ENCODE measurements around the gene CARS2.

CARS2 gene

GRCh38 chr13:110714797-110715394 is 9.0 kb upstream of the CARS2 start (continued):
- TF ChIP-seq PRDM10 (tag by site-specific recombination; IDR thresholded peaks at IDR 0.05) = 0 out of 2 replicates have a peak, but pooled peaks have one; percentile 34
- peak; percentile 66; the same call in 1 of the 2 replicates for TF ChIP-seq ZSCAN23 (tag by site-specific recombination; IDR thresholded peaks at IDR 0.05)
- TF ChIP-seq ZNF280C (tag by site-specific recombination; IDR thresholded peaks at IDR 0.05) = no peak
- no peak for TF ChIP-seq ZNF174 (tag by site-specific recombination; IDR thresholded peaks at IDR 0.05)
- TF ChIP-seq ZFP37 (tag by site-specific recombination; IDR thresholded peaks at IDR 0.05) = peak; percentile 86
- TF ChIP-seq, protein P1, sequence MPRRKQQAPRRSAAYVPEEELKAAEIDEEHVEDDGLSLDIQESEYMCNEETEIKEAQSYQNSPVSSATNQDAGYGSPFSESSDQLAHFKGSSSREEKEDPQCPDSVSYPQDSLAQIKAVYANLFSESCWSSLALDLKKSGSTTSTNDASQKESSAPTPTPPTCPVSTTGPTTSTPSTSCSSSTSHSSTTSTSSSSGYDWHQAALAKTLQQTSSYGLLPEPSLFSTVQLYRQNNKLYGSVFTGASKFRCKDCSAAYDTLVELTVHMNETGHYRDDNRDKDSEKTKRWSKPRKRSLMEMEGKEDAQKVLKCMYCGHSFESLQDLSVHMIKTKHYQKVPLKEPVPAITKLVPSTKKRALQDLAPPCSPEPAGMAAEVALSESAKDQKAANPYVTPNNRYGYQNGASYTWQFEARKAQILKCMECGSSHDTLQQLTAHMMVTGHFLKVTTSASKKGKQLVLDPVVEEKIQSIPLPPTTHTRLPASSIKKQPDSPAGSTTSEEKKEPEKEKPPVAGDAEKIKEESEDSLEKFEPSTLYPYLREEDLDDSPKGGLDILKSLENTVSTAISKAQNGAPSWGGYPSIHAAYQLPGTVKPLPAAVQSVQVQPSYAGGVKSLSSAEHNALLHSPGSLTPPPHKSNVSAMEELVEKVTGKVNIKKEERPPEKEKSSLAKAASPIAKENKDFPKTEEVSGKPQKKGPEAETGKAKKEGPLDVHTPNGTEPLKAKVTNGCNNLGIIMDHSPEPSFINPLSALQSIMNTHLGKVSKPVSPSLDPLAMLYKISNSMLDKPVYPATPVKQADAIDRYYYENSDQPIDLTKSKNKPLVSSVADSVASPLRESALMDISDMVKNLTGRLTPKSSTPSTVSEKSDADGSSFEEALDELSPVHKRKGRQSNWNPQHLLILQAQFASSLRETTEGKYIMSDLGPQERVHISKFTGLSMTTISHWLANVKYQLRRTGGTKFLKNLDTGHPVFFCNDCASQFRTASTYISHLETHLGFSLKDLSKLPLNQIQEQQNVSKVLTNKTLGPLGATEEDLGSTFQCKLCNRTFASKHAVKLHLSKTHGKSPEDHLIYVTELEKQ (tag by site-specific recombination; IDR thresholded peaks at IDR 0.05; ENCODE audit: borderline replicate concordance) = peak; percentile 40; the same call in 1 of the 2 replicates
- TF ChIP-seq ZNF335 (tag by site-specific recombination; conservative IDR thresholded peaks at IDR 0.05) = 0 out of 2 replicates have a peak, but pooled peaks have one; percentile 39
- TF ChIP-seq ZNF2 (tag by site-specific recombination; IDR thresholded peaks at IDR 0.05) = peak; percentile 96
- 0 out of 2 replicates have a peak, but pooled peaks have one; percentile 39 for TF ChIP-seq ZFP69B (tag by site-specific recombination; IDR thresholded peaks at IDR 0.05)
- TF ChIP-seq ZNF24 (tag by site-specific recombination; IDR thresholded peaks at IDR 0.05) = peak; percentile 70; the same call in 1 of the 2 replicates
- TF ChIP-seq ZNF701 (tag by site-specific recombination; IDR thresholded peaks at IDR 0.05) = no peak
- TF ChIP-seq, protein P2, sequence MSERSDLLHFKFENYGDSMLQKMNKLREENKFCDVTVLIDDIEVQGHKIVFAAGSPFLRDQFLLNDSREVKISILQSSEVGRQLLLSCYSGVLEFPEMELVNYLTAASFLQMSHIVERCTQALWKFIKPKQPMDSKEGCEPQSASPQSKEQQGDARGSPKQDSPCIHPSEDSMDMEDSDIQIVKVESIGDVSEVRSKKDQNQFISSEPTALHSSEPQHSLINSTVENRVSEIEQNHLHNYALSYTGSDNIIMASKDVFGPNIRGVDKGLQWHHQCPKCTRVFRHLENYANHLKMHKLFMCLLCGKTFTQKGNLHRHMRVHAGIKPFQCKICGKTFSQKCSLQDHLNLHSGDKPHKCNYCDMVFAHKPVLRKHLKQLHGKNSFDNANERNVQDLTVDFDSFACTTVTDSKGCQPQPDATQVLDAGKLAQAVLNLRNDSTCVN (tag by site-specific recombination; optimal IDR thresholded peaks at IDR 0.05) = peak; percentile 50
- TF ChIP-seq SALL2 (tag by site-specific recombination; IDR thresholded peaks at IDR 0.05; ENCODE audit: borderline replicate concordance) = no peak
- TF ChIP-seq ZNF501 (tag by site-specific recombination; IDR thresholded peaks at IDR 0.05) = peak; percentile 94
- TF ChIP-seq ZNF391 (tag by site-specific recombination; IDR thresholded peaks at IDR 0.05; ENCODE audit: borderline replicate concordance, low read depth) = peak; percentile 93; the same call in 1 of the 2 replicates
- TF ChIP-seq EGR2 (tag by site-specific recombination; IDR thresholded peaks at IDR 0.05; ENCODE audit: low read depth) = peak; percentile 74; the same call in 1 of the 2 replicates
- TF ChIP-seq ZNF561 (tag by site-specific recombination; IDR thresholded peaks at IDR 0.05; ENCODE audit: borderline replicate concordance) = peak; percentile 77; the same call in 1 of the 2 replicates
- TF ChIP-seq ZNF610 (tag by site-specific recombination; IDR thresholded peaks at IDR 0.05; ENCODE audit: borderline replicate concordance) = no peak
- no peak for TF ChIP-seq ZNF175 (tag by site-specific recombination; IDR thresholded peaks at IDR 0.05)
- peak; percentile 33; the same call in 1 of the 2 replicates for TF ChIP-seq ZBTB21 (tag by site-specific recombination; IDR thresholded peaks at IDR 0.05)
- TF ChIP-seq, protein P3, sequence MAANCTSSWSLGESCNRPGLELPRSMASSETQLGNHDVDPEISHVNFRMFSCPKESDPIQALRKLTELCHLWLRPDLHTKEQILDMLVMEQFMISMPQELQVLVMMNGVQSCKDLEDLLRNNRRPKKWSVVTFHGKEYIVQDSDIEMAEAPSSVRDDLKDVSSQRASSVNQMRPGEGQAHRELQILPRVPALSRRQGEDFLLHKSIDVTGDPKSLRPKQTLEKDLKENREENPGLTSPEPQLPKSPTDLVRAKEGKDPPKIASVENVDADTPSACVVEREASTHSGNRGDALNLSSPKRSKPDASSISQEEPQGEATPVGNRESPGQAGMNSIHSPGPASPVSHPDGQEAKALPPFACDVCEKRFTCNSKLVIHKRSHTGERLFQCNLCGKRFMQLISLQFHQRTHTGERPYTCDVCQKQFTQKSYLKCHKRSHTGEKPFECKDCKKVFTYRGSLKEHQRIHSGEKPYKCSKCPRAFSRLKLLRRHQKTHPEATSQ (tag by site-specific recombination; IDR thresholded peaks at IDR 0.05) = no peak
- TF ChIP-seq GFI1B (tag by site-specific recombination; IDR thresholded peaks at IDR 0.05) = no peak
- no peak for TF ChIP-seq AEBP2 (tag by site-specific recombination; IDR thresholded peaks at IDR 0.05; ENCODE audit: borderline replicate concordance)

Data from HEK293 (cell line).